ENCODE data around the gene MYOF. TPM values are rescaled to one million over a fixed set of nuclear protein-coding genes. Genes with fewer than 3 reads are reported as not detected.

Gene MYOF
- polyA plus RNA-seq, 1 donor (not counting 4 experiments of a cell fraction or from before 2014, with no cell fraction given) = 232 TPM

- H3K9ac ChIP-seq (ENCODE audit: control insufficient read depth, extremely low read depth, insufficient read depth, low read length) = no peak overlapping the region
- H3K27me3 ChIP-seq (ENCODE audit: control insufficient read depth, extremely low read depth, insufficient read depth, low read length) = no peaks in the 10 kb centered on the region
- H2AFZ ChIP-seq (ENCODE audit: control insufficient read depth, low read length) = no peak overlapping the region
- FAIRE-seq (no peak), DNase-seq (ENCODE audit: low read depth, low spot score) (no peak)
- no peaks in the 10 kb centered on the region for H4K20me1 ChIP-seq (ENCODE audit: control insufficient read depth, extremely low read depth, insufficient read depth, low read length)
- H3K36me3 ChIP-seq (ENCODE audit: control insufficient read depth in 2 of 2, extremely low read depth in 1 of 2, insufficient read depth in 2 of 2, low read length in 2 of 2) = peaks cover 3 to 4% of the 10 kb centered on the region in 2 experiments
- H3K9me1 ChIP-seq (ENCODE audit: control insufficient read depth, extremely low read depth, insufficient read depth, low read length) = no peaks in the 10 kb centered on the region
- no peaks in the 10 kb centered on the region for H3K4me1 ChIP-seq (ENCODE audit: control insufficient read depth, extremely low read depth, insufficient read depth, low read length)
- no peak overlapping the region for H3K4me3 ChIP-seq (ENCODE audit: control insufficient read depth in 2 of 3, extremely low read depth in 1 of 3, insufficient read depth in 2 of 3, low read depth in 1 of 3, low read length in 3 of 3)
- no peaks in the 10 kb centered on the region for H3K79me2 ChIP-seq (ENCODE audit: control insufficient read depth, insufficient read depth, low read length)
- H3K9me3 ChIP-seq (ENCODE audit: control insufficient read depth, low read depth, low read length) = no peaks in the 10 kb centered on the region
- dilution Hi-C loops (cut with MboI; ENCODE audit: extremely low pct_ligation_motif_present, low sequenced_read_pairs) = no loop called here
- H3K4me2 ChIP-seq (ENCODE audit: control insufficient read depth, extremely low read depth, insufficient read depth, low read depth, low read length) = no peak overlapping the region
- TF ChIP-seq EZH2 (IDR thresholded peaks at IDR 0.05; ENCODE audit: low read length) = no peak
- no peak for TF ChIP-seq CTCF (optimal IDR thresholded peaks at IDR 0.05 in 1 of 3, IDR thresholded peaks at IDR 0.05 in 1 of 3, conservative IDR thresholded peaks at IDR 0.05 in 1 of 3; ENCODE audit: extremely low read depth in 1 of 3, insufficient read depth in 2 of 3, low read length in 3 of 3)
- no peak overlapping the region for H3K27ac ChIP-seq (ENCODE audit: control insufficient read depth, insufficient read depth, low read length)
These were observed 181.7 kb downstream of the MYOF start for GRCh38 chr10:93300288-93300917.

GRCh38 chr10:93299606-93300287, 182.4 kb downstream of the MYOF start:
- Histone ChIP-seq H3K4me1 (ENCODE audit: control insufficient read depth, extremely low read depth, insufficient read depth, low read length) (no peaks in the 10 kb centered on the region), H3K9ac (ENCODE audit: control insufficient read depth, extremely low read depth, insufficient read depth, low read length) (no peak overlapping the region), H3K27ac (ENCODE audit: control insufficient read depth, insufficient read depth, low read length) (no peak overlapping the region), H3K9me1 (ENCODE audit: control insufficient read depth, extremely low read depth, insufficient read depth, low read length) (no peaks in the 10 kb centered on the region), H3K4me2 (ENCODE audit: control insufficient read depth, extremely low read depth, insufficient read depth, low read depth, low read length) (no peak overlapping the region), H3K4me3 (ENCODE audit: control insufficient read depth in 2 of 3, extremely low read depth in 1 of 3, insufficient read depth in 2 of 3, low read depth in 1 of 3, low read length in 3 of 3) (no peak overlapping the region), H3K36me3 (ENCODE audit: control insufficient read depth in 2 of 2, extremely low read depth in 1 of 2, insufficient read depth in 2 of 2, low read length in 2 of 2) (peaks cover 0 to 1% of the 10 kb centered on the region in 2 experiments), H3K9me3 (ENCODE audit: control insufficient read depth, low read depth, low read length) (no peaks in the 10 kb centered on the region), H3K27me3 (ENCODE audit: control insufficient read depth, extremely low read depth, insufficient read depth, low read length) (no peaks in the 10 kb centered on the region), H4K20me1 (ENCODE audit: control insufficient read depth, extremely low read depth, insufficient read depth, low read length) (no peaks in the 10 kb centered on the region), H3K79me2 (ENCODE audit: control insufficient read depth, insufficient read depth, low read length) (no peaks in the 10 kb centered on the region), H2AFZ (ENCODE audit: control insufficient read depth, low read length) (no peak overlapping the region)
- no peak for DNase-seq (ENCODE audit: low read depth, low spot score)
- FAIRE-seq = no peak
- TF ChIP-seq EZH2 (IDR thresholded peaks at IDR 0.05; ENCODE audit: low read length) (no peak), CTCF (optimal IDR thresholded peaks at IDR 0.05 in 1 of 3, IDR thresholded peaks at IDR 0.05 in 1 of 3, conservative IDR thresholded peaks at IDR 0.05 in 1 of 3; ENCODE audit: extremely low read depth in 1 of 3, insufficient read depth in 2 of 3, low read length in 3 of 3) (no peak)
- dilution Hi-C loops (cut with MboI; ENCODE audit: extremely low pct_ligation_motif_present, low sequenced_read_pairs) = loop anchor here (25.0 kb wide), 1 partner anchor 187 kb away; no protein-coding TSS in a partner anchor
